Erythroblast (primary cell): ENCODE data around the gene PFDN6.

ENCODE experiments used
- GATA1 ChIP-seq: IDR thresholded peaks from 2 replicates; pipeline ENCODE4 v1.6.1; 2011; ENCODE audit warnings: low read depth, mild to moderate bottlenecking, control low read depth, low read length, moderate library complexity
- POLR2A ChIP-seq: IDR thresholded peaks from 2 replicates; pipeline ENCODE4 v1.6.1; 2011; ENCODE audit warnings: mild to moderate bottlenecking, low read length

GRCh38 chr6:33336495-33336894, 47.1 kb downstream of the PFDN6 start:
- TF ChIP-seq POLR2A (no peak), GATA1 (no peak)
